Mucosa of stomach (tissue), 1 donor: ENCODE measurements around the gene BHLHE41.

Experiments used
- H3K27me3 ChIP-seq: one replicate; pipeline ENCODE4 v1.7.0; 2013; ENCODE audit warnings: mild to moderate bottlenecking, low read length; ENCODE audit not compliant: control insufficient read depth, insufficient read depth
- H3K36me3 ChIP-seq: one replicate; pipeline ENCODE4 v1.7.0; 2013; ENCODE audit warnings: low read length; ENCODE audit not compliant: control insufficient read depth, insufficient read depth
- H3K4me1 ChIP-seq: one replicate; pipeline ENCODE4 v1.7.0; 2013; ENCODE audit warnings: mild to moderate bottlenecking, low read length; ENCODE audit not compliant: control insufficient read depth, insufficient read depth
- H3K4me3 ChIP-seq: one replicate; pipeline ENCODE4 v1.7.0; 2013; ENCODE audit warnings: low read length
- H3K9ac ChIP-seq: one replicate; pipeline ENCODE4 v1.7.0; 2013; ENCODE audit warnings: mild to moderate bottlenecking, low read length, moderate library complexity
- H3K9me3 ChIP-seq: one replicate; pipeline ENCODE4 v1.7.0; 2013; ENCODE audit warnings: mild to moderate bottlenecking, low read length, moderate library complexity; ENCODE audit not compliant: control insufficient read depth
- donor health status: Pancreatic carcinoma.

The BHLHE41 gene

DNA sequence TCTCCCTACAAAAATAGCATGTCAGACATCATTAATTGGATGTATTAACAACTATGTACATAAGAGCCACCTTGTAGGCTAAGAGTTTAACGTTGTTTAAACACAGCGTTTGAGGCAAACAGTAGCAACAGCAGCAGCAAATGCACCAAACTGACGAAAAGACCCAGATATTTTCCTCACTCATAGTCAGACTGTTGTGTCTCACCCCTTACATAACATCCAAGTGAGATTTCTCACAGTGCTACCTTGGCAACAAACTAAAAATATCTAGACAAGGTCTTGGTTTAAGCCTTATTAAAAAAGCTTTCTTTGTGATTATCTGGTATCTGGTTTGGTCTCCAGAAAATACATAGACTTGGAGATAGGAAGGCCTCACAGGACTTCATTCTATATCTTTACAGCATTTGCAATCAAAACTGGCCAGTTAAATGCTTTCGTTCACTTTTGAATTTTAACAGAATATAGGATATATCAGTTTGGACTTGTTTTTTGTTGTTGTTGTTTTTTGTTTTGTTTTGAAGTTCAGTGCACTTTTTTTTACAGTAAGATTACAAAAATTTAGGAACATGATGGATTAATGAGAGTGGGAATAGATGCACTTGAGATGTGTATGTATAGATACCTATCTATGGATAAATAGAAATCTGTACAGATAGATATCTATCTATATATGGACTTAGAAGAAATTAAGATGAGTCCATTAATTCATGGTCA is 4.1 kb downstream of the BHLHE41 start:
- H3K9ac ChIP-seq: no peak overlapping the region
- peaks cover 39% of the 10 kb centered on the region for H3K4me1 ChIP-seq
- no peak overlapping the region for H3K4me3 ChIP-seq
- H3K36me3 ChIP-seq: no peaks in the 10 kb centered on the region
- H3K9me3 ChIP-seq: no peaks in the 10 kb centered on the region
- H3K27me3 ChIP-seq: peaks cover 45% of the 10 kb centered on the region

DNA sequence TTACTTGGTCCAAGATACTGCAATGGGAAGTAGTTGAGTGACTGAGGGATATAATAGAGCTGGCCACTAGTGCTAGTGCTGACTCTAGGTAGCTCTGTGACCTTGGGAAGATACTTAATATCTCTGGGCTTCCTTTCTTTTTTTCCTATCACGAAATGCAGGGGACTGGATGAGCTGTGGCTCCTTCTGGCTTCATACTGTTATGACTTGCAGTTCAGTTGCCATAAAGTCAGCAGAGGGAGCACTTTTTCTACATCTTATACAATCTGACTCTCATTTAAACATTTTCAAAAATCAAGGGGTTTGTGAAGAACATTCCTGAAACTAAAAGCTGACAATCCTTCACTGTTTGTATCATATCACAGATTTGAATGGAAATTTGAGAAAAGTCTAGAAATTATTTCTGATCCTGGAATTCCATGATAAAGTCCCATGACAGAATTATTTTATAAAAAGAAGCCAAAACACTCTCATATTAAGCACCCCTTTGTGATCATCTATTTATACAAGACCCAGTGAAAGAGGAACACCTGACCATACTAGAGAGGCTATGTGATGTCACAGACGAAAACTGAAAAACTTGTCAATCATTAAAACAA is 5.3 kb downstream of the BHLHE41 start:
- Histone ChIP-seq H3K9ac (no peak overlapping the region), H3K9me3 (no peaks in the 10 kb centered on the region), H3K4me3 (no peak overlapping the region), H3K4me1 (peaks cover 42% of the 10 kb centered on the region), H3K27me3 (peaks cover 35% of the 10 kb centered on the region), H3K36me3 (no peaks in the 10 kb centered on the region)

DNA sequence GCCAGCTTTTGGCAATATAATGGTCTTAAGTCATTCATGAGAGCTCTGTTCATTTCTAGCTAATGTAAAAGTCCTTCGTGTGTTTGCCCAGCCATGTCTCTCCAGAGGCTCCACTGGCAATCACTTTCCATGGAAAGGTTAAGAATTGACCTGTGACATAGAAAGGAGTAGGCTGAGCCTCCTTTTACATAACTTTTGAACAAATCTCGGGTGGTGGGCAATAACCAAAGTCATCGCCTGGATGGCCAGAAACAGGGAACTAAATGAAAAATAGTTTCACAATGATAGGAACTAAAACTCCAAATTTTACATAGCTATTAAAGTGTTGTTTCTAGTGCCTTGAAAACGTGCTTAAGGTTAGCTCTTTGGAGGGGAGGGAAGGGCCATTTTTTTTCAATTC is 6.5 kb downstream of the BHLHE41 start:
- peaks cover 24% of the 10 kb centered on the region for H3K27me3 ChIP-seq
- H3K36me3 ChIP-seq: no peaks in the 10 kb centered on the region
- no peaks in the 10 kb centered on the region for H3K9me3 ChIP-seq
- peaks cover 38% of the 10 kb centered on the region for H3K4me1 ChIP-seq
- H3K4me3 ChIP-seq: no peak overlapping the region
- no peak overlapping the region for H3K9ac ChIP-seq

DNA sequence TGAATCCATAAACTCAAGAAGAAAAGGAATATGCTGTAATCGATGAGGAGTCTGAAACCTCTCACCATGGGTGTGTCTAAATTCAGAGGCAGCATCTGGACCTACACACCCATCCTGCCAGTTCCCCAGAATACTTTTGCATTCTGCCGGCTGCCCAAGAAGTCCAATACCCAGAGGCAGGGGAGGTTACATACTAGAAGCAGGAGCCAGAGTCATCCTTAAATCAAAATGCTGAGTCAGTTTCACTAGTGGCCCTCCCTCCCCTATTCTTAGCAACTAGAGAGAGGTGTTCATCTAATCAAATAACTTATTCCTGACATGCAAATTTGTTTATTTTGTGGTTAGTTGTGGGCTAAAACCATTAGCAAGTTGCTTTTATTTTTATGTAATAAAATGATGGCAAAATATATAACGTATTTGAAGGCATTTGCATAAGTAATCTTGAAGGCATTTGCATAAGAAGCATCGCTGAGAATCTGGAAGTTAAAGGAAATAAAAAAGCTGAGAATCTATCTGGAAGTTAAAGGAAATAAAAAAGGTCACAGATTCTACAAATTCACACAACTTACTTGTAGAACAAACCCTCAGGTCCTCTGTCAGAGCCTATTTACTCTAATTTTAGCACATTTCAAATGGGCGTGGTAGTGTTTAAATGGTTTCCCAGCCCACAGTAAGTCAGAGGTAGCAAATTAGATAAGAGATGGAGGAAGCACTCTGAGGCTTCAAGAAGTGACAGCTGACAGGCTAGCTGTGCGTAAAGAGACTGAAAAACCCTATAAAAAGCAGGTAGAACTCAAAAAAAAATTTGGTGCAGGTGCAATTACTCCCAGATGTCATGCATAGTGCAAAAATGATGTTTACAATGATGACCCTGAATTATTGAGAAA is 7.8 kb downstream of the BHLHE41 start:
- Histone ChIP-seq H3K27me3 (peaks cover 16% of the 10 kb centered on the region), H3K9me3 (no peaks in the 10 kb centered on the region), H3K9ac (no peak overlapping the region), H3K36me3 (no peaks in the 10 kb centered on the region), H3K4me3 (no peak overlapping the region), H3K4me1 (peaks cover 39% of the 10 kb centered on the region)

DNA sequence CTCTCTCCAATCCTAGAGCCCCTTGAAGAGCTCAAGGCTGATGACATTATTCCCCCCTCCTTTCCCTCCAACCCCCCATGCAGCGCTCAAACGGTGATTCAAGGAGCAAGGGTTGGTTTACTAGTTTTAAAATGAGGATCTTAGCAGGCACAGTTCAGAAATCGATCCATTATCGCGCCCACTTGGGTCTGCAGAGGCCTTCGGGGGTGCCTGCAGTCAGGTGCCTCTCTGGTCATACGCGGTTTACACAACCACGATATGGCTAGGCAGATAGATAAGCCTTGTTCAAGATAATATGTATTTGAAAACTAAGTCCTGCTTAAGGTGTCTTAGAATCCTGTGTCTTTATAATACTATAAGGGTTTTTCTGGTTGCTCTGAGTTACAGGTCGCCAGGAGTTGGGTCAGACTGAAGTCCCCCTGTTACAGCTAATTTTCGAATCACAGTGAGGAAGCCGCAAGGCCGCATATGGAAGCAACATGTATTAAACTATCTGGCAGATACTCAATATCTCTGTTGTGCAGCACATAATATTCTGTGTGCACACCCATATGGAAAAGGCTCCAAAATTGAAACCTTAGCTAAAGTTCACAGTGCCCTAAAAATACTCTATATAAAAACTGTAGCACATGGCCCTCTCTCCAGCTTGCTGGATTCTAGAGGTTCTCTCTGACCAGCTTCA is 10.0 kb downstream of the BHLHE41 start:
- H3K4me3 ChIP-seq: peak overlapping the region; percentile 21
- peaks cover 32% of the 10 kb centered on the region for H3K4me1 ChIP-seq
- no peaks in the 10 kb centered on the region for H3K27me3 ChIP-seq
- H3K9ac ChIP-seq: peak overlapping the region; percentile 79
- no peaks in the 10 kb centered on the region for H3K36me3 ChIP-seq
- no peaks in the 10 kb centered on the region for H3K9me3 ChIP-seq

DNA sequence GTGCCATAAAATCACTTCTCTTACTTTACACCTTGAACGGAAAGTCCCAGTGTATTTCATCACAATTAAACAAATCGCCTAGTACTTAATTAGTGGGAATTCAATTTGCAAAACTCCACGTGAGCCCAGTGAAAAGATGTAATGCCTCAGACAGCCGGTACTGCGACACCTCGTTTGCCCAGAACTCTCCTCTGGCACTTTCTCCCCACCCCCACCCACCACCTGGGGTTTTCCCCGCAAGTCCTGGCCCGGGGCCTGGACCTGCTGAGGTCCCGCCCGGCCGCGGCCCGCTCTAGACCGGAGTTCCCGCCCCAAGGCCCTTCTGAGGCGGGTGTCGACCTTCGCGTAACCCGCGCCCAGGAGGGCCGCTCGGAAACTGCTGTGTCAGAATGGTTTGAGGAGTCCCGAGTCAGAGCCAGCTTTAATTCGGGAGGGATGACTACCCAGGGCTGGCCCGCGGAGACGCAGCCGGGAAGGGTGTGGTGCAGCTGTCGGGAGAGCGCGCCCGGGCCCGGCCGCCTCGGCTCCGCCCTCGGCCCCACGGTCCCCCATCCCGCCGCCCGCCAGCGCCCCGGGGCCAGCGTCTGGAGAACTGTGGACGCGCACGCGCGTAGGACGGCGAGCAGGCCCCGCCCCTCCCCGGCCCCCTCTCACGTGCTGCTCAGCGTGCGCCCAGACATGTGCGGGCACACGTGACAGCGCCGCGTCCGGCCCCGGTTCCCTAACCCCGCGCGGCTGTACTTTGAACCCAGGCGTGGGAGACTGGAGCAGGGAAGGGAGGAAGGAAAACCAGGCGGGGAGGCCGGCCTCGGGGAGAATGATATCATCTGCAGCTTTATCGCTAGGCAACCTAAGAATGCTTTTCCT is 10.8 kb downstream of the BHLHE41 start:
- H3K4me3 ChIP-seq: peak overlapping the region; percentile 21
- peak overlapping the region; percentile 79 for H3K9ac ChIP-seq
- H3K9me3 ChIP-seq: no peaks in the 10 kb centered on the region
- H3K27me3 ChIP-seq: no peaks in the 10 kb centered on the region
- H3K4me1 ChIP-seq: peaks cover 32% of the 10 kb centered on the region
- no peaks in the 10 kb centered on the region for H3K36me3 ChIP-seq

DNA sequence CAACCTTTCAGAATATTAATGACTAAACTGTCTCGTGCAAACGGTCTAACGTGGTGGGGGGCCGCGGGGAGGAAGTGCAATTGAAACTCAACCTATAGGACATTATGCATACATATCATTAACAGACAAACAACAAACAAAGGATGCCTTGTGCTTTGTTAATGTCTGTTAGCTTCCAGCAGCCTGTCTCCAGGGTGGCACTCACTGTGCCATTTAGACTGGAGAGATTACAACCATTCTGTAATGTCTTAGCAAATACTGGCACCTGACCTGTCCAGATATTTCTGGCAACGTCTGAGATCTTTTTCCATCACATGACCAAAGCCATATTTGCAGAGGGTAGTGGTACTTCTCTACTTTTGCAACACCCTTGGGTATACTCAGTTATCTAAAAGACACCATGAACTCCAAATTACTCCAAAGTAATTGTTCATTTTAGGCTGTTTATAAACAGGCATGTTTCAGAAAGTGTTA is 11.6 kb downstream of the BHLHE41 start:
- no peaks in the 10 kb centered on the region for H3K9me3 ChIP-seq
- no peaks in the 10 kb centered on the region for H3K36me3 ChIP-seq
- peak overlapping the region; percentile 79 for H3K9ac ChIP-seq

DNA sequence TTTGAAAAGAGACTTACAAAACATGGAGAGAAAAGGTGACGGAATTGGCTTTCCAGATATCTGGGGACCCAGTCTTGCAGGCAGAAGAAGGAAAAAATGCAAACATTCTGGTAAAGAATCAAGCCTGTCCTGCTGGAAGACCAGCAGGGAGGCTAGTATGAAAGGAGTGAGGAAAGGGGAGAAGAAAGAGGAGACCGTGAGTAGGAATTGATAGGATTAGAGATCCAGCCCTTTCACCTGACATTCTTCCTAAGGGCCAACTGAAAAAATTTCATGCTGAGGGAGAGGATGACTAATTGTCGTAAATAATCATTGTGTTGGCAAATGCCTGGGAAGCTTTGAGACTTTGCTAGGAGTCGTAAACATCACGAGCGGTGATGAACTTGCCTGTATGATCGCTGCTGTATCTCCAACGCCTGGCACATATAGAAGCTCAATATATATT is 12.1 kb downstream of the BHLHE41 start:
- H3K9ac ChIP-seq: no peak overlapping the region
- peaks cover 32% of the 10 kb centered on the region for H3K4me1 ChIP-seq

More for the DNA sequence above, 11.6 kb downstream of the BHLHE41 start:
- peaks cover 32% of the 10 kb centered on the region for H3K4me1 ChIP-seq
- H3K4me3 ChIP-seq: peak overlapping the region; percentile 14
- H3K27me3 ChIP-seq: no peaks in the 10 kb centered on the region

DNA sequence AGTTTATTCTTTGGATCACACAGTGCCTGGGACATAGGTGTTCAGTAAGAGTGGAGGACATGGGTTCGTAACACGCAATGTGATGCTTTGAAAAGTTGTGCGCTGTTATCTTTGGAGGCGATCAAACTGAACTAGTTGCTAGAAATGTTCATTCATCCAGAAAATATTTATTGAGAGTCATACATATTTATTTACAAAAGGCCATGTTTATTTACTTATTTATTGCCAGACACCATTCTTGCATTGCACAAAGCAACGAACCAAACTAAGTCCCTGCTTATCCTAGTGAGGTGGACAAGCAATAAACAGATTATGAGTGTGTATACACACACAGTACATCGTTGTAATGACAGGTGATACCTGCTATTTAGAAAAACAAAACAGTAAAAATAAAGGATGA is 12.6 kb downstream of the BHLHE41 start:
- Histone ChIP-seq H3K4me3 (no peak overlapping the region), H3K9me3 (no peaks in the 10 kb centered on the region), H3K27me3 (no peaks in the 10 kb centered on the region), H3K36me3 (no peaks in the 10 kb centered on the region), H3K4me1 (peaks cover 32% of the 10 kb centered on the region), H3K9ac (no peak overlapping the region)

More for the DNA sequence above, 12.1 kb downstream of the BHLHE41 start:
- Histone ChIP-seq H3K9me3 (no peaks in the 10 kb centered on the region), H3K27me3 (no peaks in the 10 kb centered on the region), H3K36me3 (no peaks in the 10 kb centered on the region), H3K4me3 (no peak overlapping the region)

DNA sequence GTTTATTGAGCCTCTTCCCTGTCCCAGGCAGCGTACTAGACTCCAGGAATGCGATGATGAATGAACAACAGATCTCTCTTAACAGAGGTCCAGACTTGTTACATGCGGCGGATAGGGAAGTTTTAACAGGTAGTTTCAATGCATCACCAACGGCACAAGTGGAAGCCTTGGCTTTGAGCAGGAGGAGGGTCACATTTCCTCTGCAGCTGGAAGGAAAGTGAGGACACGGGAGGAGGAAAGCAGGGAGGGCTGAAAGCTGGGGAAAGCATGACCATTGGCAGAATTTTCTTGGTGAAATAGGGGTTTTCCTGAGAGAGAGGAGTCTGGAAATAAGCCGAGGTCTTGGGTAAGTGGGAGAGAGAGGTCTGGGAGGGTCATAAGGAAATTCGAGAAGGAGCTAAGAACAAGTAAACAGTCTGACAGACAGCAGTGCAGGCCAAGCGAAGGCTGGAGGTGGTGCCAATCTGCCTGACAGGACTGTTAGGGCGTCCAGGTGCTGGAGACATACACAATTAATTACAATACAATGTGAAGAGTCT is 15.4 kb downstream of the BHLHE41 start:
- no peak overlapping the region for H3K4me3 ChIP-seq
- H3K4me1 ChIP-seq: peaks cover 13% of the 10 kb centered on the region
- no peaks in the 10 kb centered on the region for H3K27me3 ChIP-seq
- no peak overlapping the region for H3K9ac ChIP-seq
- H3K9me3 ChIP-seq: no peaks in the 10 kb centered on the region
- H3K36me3 ChIP-seq: no peaks in the 10 kb centered on the region

DNA sequence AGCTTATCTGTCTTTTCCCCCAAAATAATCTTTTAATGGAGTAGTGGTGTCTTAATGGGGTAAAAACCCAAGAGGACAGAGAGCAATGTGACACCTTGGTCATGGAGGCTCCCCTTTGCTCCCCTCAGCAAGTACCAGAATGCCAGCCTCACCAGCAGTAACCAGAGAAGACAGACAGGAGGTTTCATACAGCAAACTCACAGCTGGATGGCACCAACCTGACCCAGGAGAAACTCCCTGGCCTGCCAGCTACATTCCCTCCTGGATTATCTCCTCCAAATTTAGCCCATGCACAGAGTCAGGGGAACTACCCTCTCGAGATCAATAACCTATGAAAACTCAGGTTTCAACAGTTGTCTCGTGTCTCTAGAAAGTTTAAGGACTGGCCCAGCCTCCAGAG is 15.9 kb downstream of the BHLHE41 start:
- H3K9me3 ChIP-seq: no peaks in the 10 kb centered on the region
- H3K36me3 ChIP-seq: no peaks in the 10 kb centered on the region
- H3K27me3 ChIP-seq: no peaks in the 10 kb centered on the region
- peaks cover 13% of the 10 kb centered on the region for H3K4me1 ChIP-seq
- H3K4me3 ChIP-seq: no peak overlapping the region
- H3K9ac ChIP-seq: no peak overlapping the region
